Activated naive CD4-positive, alpha-beta T cell treated with Interleukin-2 at 50 U/mL for 16 hours (primary cell): Measurements from ENCODE around the gene MAD1L1.

Source experiments
- DNase-seq: peaks from one replicate; pipeline ENCODE4 v3.0.0-alpha.2; 2020

The MAD1L1 gene

GRCh38 chr7:2152646-2153045, 80.1 kb downstream of the MAD1L1 start:
- DNase-seq: no peak

GRCh38 chr7:2151801-2152612, 80.7 kb downstream of the MAD1L1 start:
- no peak for DNase-seq

DNA sequence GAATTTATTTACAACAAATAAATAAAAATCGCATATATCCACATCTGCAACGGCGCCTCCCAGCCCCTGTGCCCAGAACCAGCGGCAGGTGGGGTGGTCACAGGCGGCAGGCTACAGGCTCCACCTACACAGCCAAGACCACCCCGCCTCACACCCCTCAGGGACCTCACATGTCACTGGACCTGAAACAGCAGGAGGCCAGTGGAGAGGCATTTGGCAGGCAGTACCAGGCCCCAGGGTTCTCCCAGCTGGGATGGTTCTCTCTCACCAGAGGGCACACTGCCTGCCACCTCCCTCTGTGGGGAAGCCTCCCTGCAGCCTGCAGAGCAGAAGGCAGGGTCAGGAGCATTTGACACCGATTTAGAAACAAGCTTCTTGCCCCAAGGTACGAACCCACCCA, 81.5 kb downstream of the MAD1L1 start:
- no peak for DNase-seq

DNA sequence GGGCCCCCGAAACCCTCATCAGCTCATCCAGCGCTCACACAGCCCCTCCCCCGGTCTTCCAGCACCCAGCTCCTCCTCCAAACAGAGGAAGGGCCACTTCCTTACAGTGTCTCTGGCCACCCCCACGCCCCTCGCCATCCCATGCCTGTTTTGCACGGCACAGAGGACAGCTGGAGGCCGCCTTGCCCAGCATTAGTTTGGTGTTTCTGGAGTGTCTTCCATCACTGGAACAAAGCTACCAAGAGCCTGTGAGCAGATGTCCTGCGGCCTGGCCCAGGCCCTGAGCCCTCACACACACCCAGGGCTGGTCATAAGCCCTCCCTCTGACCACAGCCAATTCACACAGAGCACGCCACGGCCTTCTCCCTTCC, 82.3 kb downstream of the MAD1L1 start:
- DNase-seq: no peak

DNA sequence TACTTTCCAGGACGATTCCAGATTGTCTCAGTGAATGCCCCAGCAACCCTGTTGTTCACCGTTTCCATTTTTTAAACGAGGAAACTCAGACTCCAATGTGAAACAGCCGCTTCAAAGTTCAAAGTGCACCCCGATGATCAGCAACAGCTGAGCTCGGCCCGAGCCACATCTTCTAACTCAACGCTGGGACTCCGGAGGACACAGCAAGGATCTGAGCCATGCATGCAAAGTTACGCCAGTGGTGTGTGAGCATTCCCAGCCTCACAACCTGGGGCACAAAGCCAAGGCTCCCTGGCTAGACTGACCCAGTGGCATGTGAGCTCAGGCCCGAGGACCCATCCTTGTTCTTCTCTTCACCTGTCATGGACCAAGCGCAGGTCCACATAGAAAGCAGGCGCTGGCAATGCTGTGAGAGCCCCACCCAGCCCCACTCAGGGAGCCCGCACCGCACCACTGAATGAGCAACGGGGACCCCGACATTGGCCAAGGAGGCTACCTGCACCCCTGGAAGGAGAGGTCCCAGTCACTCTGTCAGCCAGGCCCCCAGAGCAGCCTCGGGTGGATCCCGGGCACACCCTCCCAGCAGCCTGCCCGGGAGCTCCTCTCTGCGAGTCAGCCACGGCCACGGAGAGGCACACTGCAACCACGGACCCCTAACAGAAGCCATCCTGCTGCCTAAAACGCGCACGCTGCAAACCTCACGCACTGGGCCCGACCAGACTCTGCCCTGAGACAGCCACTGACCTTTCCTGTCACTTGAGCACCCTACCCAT, 82.9 kb downstream of the MAD1L1 start:
- DNase-seq: no peak

DNA sequence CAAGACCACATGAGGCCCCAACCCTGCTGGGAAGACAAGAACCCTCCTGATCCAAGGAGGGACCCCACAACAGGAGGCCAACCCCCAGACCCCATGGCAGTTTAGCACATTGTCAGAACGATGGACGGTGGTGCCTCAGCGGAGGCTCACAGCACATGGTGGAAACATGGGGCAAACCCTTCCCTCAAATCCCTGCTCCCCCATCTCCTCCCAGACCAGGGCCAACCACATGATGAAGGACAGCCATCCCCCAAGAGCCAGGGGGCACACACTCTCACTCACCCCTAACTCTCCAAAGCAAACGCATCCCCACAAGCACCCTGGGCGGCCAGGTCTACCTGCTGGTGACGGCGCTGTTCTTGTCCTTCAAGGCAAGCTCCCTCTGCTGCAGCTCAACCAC, 83.9 kb downstream of the MAD1L1 start:
- no peak for DNase-seq

DNA sequence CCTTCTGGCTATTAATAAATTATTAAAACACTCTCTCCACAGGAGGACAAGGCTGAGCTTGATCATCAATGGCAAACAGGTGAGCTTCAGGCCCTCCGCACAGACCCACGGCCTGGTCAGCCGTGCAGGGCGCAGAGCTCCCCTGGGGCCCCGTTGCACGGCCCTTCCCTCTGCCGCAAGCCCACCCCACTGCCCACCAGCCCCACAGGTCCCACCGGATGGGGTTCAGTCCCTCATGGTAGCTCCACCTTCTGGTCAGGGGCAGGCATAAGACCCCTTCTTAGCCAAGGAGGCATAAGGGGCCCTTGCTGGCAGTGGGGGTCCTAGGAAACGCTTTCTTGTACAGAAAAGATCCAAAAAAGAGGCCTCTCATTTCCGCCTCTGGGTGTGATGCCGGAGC, 84.6 kb downstream of the MAD1L1 start:
- DNase-seq: no peak

DNA sequence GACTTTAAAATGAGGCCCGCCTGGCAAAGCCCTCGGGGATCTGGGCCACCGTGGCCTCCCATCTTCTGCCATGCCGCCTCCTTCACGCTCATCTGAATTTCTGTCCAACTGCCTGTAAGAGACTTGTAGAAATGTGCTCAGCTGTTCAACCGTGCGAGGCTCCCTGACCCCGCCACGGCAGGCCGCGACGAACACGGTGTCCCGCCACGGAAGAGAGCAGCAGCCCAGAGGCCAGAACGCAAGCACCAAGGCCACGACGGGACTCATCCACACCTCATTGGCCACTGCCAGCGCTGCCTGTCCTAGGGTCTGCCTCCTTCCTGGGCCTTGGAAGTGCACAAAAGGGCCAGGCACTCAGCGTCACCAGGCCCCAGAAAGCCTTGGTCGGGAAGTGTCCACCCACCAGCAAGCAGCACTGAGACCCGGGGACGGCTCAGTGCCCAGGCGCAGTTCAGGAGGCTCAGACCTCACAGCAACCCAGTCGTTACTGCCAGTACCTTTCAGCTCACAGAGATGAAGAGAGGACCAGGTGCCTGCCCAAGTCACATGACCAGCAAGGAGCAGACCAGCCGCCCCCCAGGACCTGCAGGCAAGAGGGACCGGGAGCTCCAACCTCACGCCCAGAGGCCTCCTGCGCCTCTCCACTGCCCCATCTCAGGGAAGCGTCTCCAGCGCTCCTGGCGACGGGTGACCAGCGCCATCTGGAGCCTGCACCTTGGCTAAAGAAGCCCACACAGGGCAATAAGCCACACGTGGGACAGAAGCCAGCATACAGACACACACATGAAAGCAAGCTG, 85.9 kb downstream of the MAD1L1 start:
- DNase-seq: no peak

DNA sequence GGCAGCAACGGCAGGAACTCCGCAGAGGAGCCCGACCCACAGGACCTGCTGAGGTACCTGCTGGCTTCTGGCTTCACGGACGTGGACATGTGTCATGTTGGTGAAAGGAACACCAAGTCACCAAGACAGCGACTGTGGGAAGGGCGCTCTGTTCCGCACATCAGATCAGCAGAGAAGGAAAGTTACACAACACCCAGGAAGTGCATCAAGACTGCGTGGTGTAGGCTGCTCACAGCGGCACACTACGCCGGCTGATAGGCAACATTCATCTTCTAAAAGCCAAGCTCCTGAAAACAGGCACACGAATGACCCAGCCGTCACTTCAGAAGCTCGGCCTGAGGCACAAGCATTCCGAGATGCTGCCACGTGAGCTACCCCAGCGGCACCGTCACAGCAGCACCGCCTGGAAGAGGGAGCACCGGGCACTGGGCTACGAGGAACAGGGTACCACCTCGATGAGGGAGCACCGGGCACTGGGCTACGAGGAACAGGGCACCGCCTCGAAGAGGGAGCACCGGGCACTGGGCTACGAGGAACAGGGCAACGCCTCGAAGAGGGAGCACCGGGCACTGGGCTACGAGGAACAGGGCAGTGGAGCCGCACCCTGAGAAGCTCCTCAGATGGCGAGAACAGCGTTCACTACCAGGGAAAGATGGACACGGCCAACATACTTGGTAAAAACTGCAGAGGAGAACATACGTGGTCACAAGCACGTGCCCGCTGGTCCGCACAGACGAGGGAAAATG, 86.7 kb downstream of the MAD1L1 start:
- no peak for DNase-seq

GRCh38 chr7:2144926-2145325, 87.8 kb downstream of the MAD1L1 start:
- no peak for DNase-seq

GRCh38 chr7:2143981-2144595, 88.7 kb downstream of the MAD1L1 start:
- no peak for DNase-seq

DNA sequence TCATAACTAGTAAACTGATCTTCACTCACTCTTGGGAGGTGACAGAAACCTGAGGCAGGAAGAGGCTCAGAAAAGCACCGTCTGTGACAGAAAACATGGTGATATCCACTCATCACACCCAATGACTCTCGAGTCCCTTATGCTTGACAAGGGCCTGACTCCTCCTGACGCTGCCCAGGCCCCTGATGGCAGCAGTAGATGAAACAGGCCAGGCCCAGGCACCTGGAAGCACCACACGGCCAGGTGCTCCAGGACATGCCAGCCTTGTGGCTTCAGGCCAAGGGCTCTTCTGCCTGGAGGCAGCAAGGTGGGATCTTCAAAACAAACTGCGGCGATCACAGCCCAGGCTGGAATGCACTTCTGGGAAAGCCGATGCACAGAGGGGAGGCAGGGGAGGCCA, 89.3 kb downstream of the MAD1L1 start:
- no peak for DNase-seq

DNA sequence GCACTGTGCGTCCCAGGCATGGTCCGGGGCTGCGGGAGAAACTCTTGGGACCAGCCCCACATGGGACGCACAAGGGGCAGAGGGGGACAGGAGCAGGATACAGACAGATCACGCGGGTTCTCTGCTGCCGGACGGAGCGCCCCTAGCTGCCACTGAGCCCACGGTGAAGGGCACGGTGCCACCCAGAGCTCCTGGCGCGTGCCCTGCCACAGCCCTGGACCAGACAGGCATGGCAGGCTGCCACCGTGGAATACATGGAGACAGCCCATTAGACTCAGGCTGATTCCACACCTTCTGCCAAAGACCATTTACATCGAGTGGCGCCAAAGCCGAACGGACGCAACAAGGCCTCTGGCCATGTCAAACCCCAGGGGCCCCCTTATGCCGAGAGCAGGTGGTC, 90.4 kb downstream of the MAD1L1 start:
- no peak for DNase-seq

DNA sequence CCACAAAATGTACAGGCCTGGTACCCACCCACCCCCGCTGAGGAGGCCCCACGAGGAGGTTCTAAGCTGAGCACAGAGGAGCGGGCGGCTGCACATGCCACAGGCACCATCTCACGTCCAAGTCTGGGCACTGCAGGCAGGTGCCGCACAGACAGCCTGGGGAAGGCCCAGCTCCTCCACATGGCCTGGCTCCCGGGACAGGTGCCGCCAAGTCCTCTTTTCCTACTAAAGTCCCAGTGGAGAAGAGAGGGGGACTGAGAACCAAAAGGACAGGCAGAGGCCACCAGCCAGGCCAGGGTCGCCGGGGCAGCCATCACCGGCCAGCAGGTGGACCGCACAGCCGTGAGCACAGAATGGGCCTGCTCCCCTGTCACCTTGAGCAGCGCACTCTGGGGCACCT, 91.1 kb downstream of the MAD1L1 start:
- DNase-seq: no peak

- no peak for DNase-seq
These were observed 91.7 kb downstream of the MAD1L1 start for GRCh38 chr7:2141021-2141410.

DNA sequence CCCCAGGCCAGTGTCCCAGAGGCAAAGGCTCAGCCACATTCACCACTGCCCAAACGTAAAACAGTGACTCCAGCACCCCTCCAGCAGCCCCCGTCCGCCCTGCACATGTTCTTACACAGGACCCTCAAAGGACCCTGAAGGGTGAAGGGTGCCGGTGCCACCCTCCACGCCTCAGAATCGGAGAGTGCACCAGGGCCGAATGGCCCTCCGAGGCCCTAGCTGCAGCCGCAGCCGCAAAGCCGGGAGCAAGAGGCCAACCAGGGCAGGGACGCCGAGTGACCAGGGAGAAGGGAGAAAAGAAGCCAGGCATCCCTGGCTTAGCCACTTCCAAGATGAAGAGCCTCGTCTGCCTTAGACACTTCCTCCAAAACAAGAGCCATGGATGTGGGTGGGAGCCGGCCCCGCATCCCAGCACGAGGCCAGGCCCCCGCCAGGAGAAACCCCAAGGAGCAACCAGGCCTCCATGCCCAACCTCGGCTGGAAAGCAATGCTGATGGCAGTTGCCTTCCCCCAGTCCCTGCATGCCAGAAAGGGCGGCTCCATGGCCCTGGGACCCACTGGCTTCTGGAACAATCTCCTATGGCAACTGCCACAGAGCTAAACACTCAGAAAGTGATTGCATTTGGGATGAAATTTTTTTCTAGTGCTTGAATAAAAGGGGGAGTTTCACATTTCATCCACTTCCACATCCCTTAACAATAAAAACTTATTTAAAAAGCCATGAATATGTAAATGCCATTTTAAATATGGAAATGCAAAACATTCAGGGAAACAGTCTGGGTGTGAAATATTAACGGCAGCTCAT, 92.3 kb downstream of the MAD1L1 start:
- DNase-seq: no peak

DNA sequence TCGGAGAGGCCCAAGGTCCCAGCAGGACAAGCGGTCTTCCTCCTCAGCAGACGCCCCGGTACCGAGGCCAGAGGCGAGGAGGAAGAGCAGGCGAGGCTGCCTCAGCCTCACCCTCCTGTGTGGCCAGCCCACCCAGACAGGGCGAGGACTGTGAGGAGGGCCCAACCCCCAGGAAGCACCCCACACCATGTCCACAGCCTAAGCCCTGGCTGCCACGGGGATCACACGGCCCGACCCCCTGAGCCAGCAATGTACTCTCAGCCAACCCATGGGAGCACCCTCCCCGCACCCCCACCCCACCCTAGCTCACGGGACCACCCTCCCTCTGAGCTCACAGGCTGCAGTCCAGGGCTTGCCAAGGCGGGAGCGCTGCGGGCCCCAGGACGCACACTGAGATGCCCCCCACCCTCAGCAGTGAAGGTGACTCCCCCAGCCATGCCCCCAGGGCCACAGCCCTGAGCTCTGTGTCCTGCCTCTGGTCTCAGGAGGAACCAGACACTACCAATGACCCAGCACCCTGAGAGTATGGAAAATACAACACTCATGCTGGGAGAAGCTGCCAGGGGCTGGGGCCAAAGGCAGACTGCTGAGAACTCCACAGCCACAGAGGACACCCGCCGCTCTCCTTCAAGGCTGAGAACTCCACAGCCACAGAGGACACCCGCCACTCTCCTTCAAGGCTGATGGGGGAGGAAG, 93.6 kb downstream of the MAD1L1 start:
- DNase-seq: no peak

DNA sequence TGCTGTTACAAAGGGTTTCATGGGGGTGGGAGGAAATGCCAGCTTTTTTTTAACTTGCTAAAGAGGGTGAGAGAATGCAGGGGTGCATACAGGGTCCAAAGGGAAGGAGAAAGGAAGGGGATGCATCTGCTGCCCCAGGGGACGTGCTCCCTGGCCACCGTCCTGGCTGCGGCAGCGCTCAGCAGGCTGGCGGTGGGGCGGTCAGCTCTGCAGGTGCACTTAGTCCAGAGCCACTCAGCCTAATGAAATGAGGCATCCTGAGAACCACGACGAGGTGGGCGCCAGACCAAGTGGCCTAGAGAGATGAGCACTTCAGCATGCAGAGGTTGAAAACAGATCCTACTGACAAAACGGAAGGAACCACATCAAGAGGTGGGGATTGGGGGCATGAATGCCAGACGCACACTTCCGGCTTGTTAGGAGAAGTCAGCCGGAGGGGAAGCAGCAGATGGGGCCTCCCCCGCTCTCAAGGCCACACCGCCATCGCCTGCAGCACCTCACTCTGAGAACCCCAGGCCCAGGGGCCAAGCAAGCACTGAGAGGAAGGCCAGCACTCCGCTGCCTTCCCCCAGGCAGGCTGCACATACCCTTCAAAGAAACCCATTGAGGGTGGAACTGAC, 94.5 kb downstream of the MAD1L1 start:
- peak; percentile 23 for DNase-seq

DNA sequence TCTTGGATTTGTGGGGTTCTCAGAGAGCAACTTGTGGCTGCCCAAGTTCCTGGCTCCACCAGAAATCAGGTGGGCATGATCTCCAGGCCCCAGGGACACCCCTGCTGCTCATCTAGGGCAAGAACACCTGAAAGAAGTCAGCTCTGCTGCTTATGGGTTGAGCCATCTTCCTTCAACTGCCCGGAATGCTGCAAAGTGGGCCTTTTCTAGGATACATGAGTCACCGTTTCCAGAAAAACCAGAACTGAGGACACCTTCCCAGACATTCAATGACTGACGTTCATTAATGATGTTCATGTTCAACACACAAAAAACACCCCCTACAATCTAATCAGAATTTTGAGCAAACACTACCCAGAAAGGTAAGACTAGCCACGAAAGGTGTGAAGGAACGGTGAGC, 98.0 kb downstream of the MAD1L1 start:
- no peak for DNase-seq

DNA sequence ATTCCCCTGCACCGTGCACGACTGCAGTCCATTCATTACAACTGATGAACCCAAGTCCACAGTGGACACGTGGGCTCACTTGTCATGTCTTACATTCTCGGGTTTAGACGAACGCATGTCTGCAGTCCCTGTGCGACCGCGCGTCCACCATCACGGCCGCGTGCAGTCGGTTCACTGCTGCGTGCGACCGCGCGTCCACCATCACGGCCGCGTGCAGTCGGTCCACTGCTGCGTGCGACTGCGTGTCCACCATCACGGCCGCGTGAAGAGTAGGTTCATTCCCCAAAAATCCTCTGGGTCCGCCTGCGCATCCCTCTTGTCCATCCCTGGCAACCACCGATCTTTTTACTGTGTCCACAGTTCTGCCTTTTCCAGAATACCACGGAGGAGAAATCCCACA, 100.5 kb downstream of the MAD1L1 start:
- no peak for DNase-seq

- no peak for DNase-seq
These were observed 100.9 kb downstream of the MAD1L1 start for GRCh38 chr7:2131800-2132199.
